ENCODE measurements around the gene NGLY1. TPM values are rescaled to one million over a fixed set of nuclear protein-coding genes. Genes with fewer than 3 reads are reported as not detected.

The NGLY1 gene
- total and polyA plus RNA-seq, 2 donors from 2014 or later: 22.6 to 32.0 TPM

DNA sequence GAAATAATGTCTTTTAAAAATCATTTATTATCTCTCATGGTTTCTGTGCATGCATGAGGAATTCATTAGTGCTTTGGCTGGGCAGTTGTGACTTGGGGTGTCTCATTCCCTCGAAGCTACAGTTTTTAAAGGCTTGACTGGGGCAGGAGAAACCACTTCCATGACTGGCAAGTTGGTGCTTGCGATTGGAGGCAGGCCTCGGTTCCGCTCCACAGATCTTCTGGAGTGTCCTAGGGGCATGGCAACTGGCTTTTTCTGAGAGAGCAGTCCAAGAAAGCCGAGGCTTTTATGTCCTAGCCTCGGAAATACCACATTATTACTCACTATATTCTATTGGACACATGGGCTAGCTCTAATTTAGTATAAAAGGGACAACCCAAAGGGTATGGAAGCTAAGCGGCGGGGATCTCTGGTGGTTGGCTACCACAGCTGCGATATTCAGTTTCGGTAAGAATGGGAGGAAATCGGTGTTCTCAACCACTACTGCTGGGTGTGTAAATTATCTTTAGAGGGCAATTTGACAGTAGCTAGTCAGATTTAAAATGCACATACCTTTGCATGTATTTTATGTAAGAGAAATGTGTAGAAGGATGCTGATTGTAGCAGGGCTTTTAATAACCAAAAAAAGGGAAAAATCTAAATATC is 69.8 kb downstream of the NGLY1 start:
- H3K4me3 ChIP-seq (ENCODE audit: low read length in 3 of 3): no peak overlapping the region
- DNase-seq (peak in 1 of 5 donors; percentile 20), FAIRE-seq (no peak)
- intact Hi-C loops (cut with DNase I): no loop called here
- H3K9me3 ChIP-seq (ENCODE audit: control insufficient read depth in 2 of 3, insufficient read depth in 1 of 3, low read length in 3 of 3): no peaks in the 10 kb centered on the region
- no peak overlapping the region for H3K27ac ChIP-seq (ENCODE audit: low read depth in 2 of 2, low read length in 2 of 2)
- H3K36me3 ChIP-seq (ENCODE audit: control insufficient read depth in 2 of 3, insufficient read depth in 3 of 3, low read length in 3 of 3): no peaks in the 10 kb centered on the region
- H3K27me3 ChIP-seq (ENCODE audit: control insufficient read depth, insufficient read depth, low read length): no peaks in the 10 kb centered on the region
- no peak for TF ChIP-seq CTCF (IDR thresholded peaks at IDR 0.05; ENCODE audit: borderline replicate concordance, extremely low read depth, insufficient read depth)
- H3K9ac ChIP-seq (ENCODE audit: low read length in 3 of 3): no peak overlapping the region
- no peaks in the 10 kb centered on the region for H3K4me1 ChIP-seq (ENCODE audit: control insufficient read depth in 2 of 3, insufficient read depth in 2 of 3, low read depth in 1 of 3, low read length in 3 of 3)

DNA sequence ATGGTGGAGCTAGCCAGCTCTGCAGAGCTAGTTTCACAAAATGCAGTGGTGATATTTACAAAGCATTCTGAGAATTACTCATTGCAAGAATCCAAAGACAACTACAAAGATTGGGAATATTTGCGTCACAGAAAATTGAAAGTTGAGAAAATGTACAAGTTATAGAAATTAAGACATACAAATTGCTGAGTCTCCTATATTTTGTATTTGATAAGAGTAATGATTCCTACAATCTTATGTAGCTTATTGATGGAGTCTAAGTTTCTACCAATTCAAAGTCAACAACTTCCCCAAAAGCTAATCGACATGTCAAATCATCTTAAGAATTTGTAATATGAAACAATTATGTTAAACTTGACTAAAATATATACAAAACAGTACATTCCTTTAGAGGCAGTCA is 72.2 kb downstream of the NGLY1 start:
- TF ChIP-seq CTCF (IDR thresholded peaks at IDR 0.05; ENCODE audit: borderline replicate concordance, extremely low read depth, insufficient read depth): no peak
- Histone ChIP-seq H3K36me3 (ENCODE audit: control insufficient read depth in 2 of 3, insufficient read depth in 3 of 3, low read length in 3 of 3) (no peaks in the 10 kb centered on the region), H3K27ac (ENCODE audit: low read depth in 2 of 2, low read length in 2 of 2) (no peak overlapping the region), H3K9ac (ENCODE audit: low read length in 3 of 3) (no peak overlapping the region), H3K27me3 (ENCODE audit: control insufficient read depth, insufficient read depth, low read length) (no peaks in the 10 kb centered on the region), H3K9me3 (ENCODE audit: control insufficient read depth in 2 of 3, insufficient read depth in 1 of 3, low read length in 3 of 3) (no peaks in the 10 kb centered on the region), H3K4me1 (ENCODE audit: control insufficient read depth in 2 of 3, insufficient read depth in 2 of 3, low read depth in 1 of 3, low read length in 3 of 3) (no peaks in the 10 kb centered on the region), H3K4me3 (ENCODE audit: low read length in 3 of 3) (no peak overlapping the region)
- FAIRE-seq (no peak), DNase-seq (no peak)
- intact Hi-C loops (cut with DNase I): no loop called here

DNA sequence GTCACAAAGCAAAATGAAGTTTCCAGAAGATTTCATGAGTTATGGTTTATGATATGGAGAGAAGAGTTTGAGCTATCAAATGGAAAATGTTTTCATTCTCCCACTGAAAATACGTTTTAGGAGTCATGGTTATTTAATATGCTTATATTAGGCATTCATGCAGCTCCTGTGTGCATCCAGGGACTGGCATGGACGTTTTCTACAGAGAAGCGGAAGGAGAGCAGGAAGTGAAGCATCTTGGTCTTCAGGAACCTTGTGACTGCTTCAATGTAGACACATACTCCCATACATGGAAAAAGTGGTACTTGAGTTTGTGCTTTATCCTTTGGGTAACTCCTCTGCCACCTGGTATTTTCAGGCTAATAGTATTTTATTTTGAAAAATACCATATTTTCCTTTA is 75.2 kb downstream of the NGLY1 start:
- no peak overlapping the region for H3K9ac ChIP-seq (ENCODE audit: low read length in 3 of 3)
- no peak overlapping the region for H3K4me3 ChIP-seq (ENCODE audit: low read length in 3 of 3)
- no peaks in the 10 kb centered on the region for H3K4me1 ChIP-seq (ENCODE audit: control insufficient read depth in 2 of 3, insufficient read depth in 2 of 3, low read depth in 1 of 3, low read length in 3 of 3)
- intact Hi-C loops (cut with DNase I): no loop called here
- H3K9me3 ChIP-seq (ENCODE audit: control insufficient read depth in 2 of 3, insufficient read depth in 1 of 3, low read length in 3 of 3): no peaks in the 10 kb centered on the region
- TF ChIP-seq CTCF (IDR thresholded peaks at IDR 0.05; ENCODE audit: borderline replicate concordance, extremely low read depth, insufficient read depth): no peak
- no peak for DNase-seq
- H3K36me3 ChIP-seq (ENCODE audit: control insufficient read depth in 2 of 3, insufficient read depth in 3 of 3, low read length in 3 of 3): no peaks in the 10 kb centered on the region
- H3K27me3 ChIP-seq (ENCODE audit: control insufficient read depth, insufficient read depth, low read length): no peaks in the 10 kb centered on the region
- H3K27ac ChIP-seq (ENCODE audit: low read depth in 2 of 2, low read length in 2 of 2): no peak overlapping the region
- no peak for FAIRE-seq
